ENCODE measurements around the gene TIMMDC1.

Gene TIMMDC1

GRCh38 chr3:119553823-119554415 is 55.6 kb downstream of the TIMMDC1 start:
- Histone ChIP-seq H3K4me1 (ENCODE audit: control insufficient read depth, low read depth, low read length) (no peaks in the 10 kb centered on the region), H3K79me1 (ENCODE audit: low read length) (no peaks in the 10 kb centered on the region), H3K18ac (ENCODE audit: low read length) (no peak overlapping the region), H3K4ac (ENCODE audit: low read depth, low read length) (no peak overlapping the region), H4K5ac (ENCODE audit: low read length) (no peak overlapping the region), H2BK120ac (ENCODE audit: low read depth, low read length) (no peak overlapping the region), H4K8ac (ENCODE audit: low read depth, low read length) (no peak overlapping the region), H2AK5ac (ENCODE audit: low read length) (no peak overlapping the region), H3K9ac (ENCODE audit: low read length) (no peak overlapping the region), H2BK5ac (ENCODE audit: low read length) (no peak overlapping the region), H3K36me3 (ENCODE audit: control insufficient read depth, insufficient read depth, low read length) (no peaks in the 10 kb centered on the region), H3K79me2 (ENCODE audit: control insufficient read depth, insufficient read depth, low read length) (no peaks in the 10 kb centered on the region), H3K27ac (ENCODE audit: low read depth, low read length) (no peak overlapping the region), H3K56ac (ENCODE audit: low read length) (no peak overlapping the region), H3K4me3 (ENCODE audit: low read length) (no peak overlapping the region), H3K4me2 (ENCODE audit: low read length) (no peak overlapping the region), H3K23ac (ENCODE audit: low read length) (no peak overlapping the region), H3K27me3 (ENCODE audit: insufficient read depth, low read length, poor library complexity) (no peaks in the 10 kb centered on the region), H2BK15ac (replicated peaks; ENCODE audit: low read depth) (no peak overlapping the region)
- no peak for DNase-seq
- no CpG with 5 or more reads among the region's 5 CpGs for WGBS (ENCODE audit: extremely low coverage, insufficient coverage, low lambda C conversion rate)

- no peaks in the 10 kb centered on the region for H3K4me1 ChIP-seq (ENCODE audit: control insufficient read depth, low read depth, low read length)
- H3K79me1 ChIP-seq (ENCODE audit: low read length): no peaks in the 10 kb centered on the region
- no peak overlapping the region for H4K5ac ChIP-seq (ENCODE audit: low read length)
- H3K4me2 ChIP-seq (ENCODE audit: low read length): no peak overlapping the region
- H4K8ac ChIP-seq (ENCODE audit: low read depth, low read length): no peak overlapping the region
- H3K27me3 ChIP-seq (ENCODE audit: insufficient read depth, low read length, poor library complexity): no peaks in the 10 kb centered on the region
- H3K18ac ChIP-seq (ENCODE audit: low read length): no peak overlapping the region
- H3K4me3 ChIP-seq (ENCODE audit: low read length): no peak overlapping the region
- no peak overlapping the region for H2BK15ac ChIP-seq (replicated peaks; ENCODE audit: low read depth)
- H3K4ac ChIP-seq (ENCODE audit: low read depth, low read length): no peak overlapping the region
- H3K79me2 ChIP-seq (ENCODE audit: control insufficient read depth, insufficient read depth, low read length): no peaks in the 10 kb centered on the region
- H3K9ac ChIP-seq (ENCODE audit: low read length): no peak overlapping the region
- H2BK5ac ChIP-seq (ENCODE audit: low read length): no peak overlapping the region
- no CpG with 5 or more reads among the region's 4 CpGs for WGBS (ENCODE audit: extremely low coverage, insufficient coverage, low lambda C conversion rate)
- DNase-seq: no peak
- H2BK120ac ChIP-seq (ENCODE audit: low read depth, low read length): no peak overlapping the region
- H3K23ac ChIP-seq (ENCODE audit: low read length): no peak overlapping the region
- H3K36me3 ChIP-seq (ENCODE audit: control insufficient read depth, insufficient read depth, low read length): no peaks in the 10 kb centered on the region
- no peak overlapping the region for H3K56ac ChIP-seq (ENCODE audit: low read length)
- H3K27ac ChIP-seq (ENCODE audit: low read depth, low read length): no peak overlapping the region
- no peak overlapping the region for H2AK5ac ChIP-seq (ENCODE audit: low read length)
Measured at GRCh38 chr3:119555309-119555735, 57.0 kb downstream of the TIMMDC1 start.

- H3K4ac ChIP-seq (ENCODE audit: low read depth, low read length): no peak overlapping the region
- no peak overlapping the region for H3K23ac ChIP-seq (ENCODE audit: low read length)
- no peak overlapping the region for H3K4me2 ChIP-seq (ENCODE audit: low read length)
- no peak for DNase-seq
- H3K4me3 ChIP-seq (ENCODE audit: low read length): no peak overlapping the region
- H3K79me2 ChIP-seq (ENCODE audit: control insufficient read depth, insufficient read depth, low read length): no peaks in the 10 kb centered on the region
- H3K36me3 ChIP-seq (ENCODE audit: control insufficient read depth, insufficient read depth, low read length): no peaks in the 10 kb centered on the region
- no CpG with 5 or more reads among the region's 1 CpG for WGBS (ENCODE audit: extremely low coverage, insufficient coverage, low lambda C conversion rate)
- no peak overlapping the region for H3K9ac ChIP-seq (ENCODE audit: low read length)
- no peak overlapping the region for H2BK5ac ChIP-seq (ENCODE audit: low read length)
- no peak overlapping the region for H2BK15ac ChIP-seq (replicated peaks; ENCODE audit: low read depth)
- H3K4me1 ChIP-seq (ENCODE audit: control insufficient read depth, low read depth, low read length): no peaks in the 10 kb centered on the region
- H3K27me3 ChIP-seq (ENCODE audit: insufficient read depth, low read length, poor library complexity): no peaks in the 10 kb centered on the region
- no peak overlapping the region for H3K18ac ChIP-seq (ENCODE audit: low read length)
- H3K56ac ChIP-seq (ENCODE audit: low read length): no peak overlapping the region
- no peaks in the 10 kb centered on the region for H3K79me1 ChIP-seq (ENCODE audit: low read length)
- no peak overlapping the region for H2AK5ac ChIP-seq (ENCODE audit: low read length)
- H4K5ac ChIP-seq (ENCODE audit: low read length): no peak overlapping the region
- H2BK120ac ChIP-seq (ENCODE audit: low read depth, low read length): no peak overlapping the region
- H4K8ac ChIP-seq (ENCODE audit: low read depth, low read length): no peak overlapping the region
- H3K27ac ChIP-seq (ENCODE audit: low read depth, low read length): no peak overlapping the region
Measured at GRCh38 chr3:119555929-119556328, 57.6 kb downstream of the TIMMDC1 start.

GRCh38 chr3:119557192-119557876 is 59.0 kb downstream of the TIMMDC1 start:
- H2BK120ac ChIP-seq (ENCODE audit: low read depth, low read length): no peak overlapping the region
- H3K18ac ChIP-seq (ENCODE audit: low read length): no peak overlapping the region
- H3K79me2 ChIP-seq (ENCODE audit: control insufficient read depth, insufficient read depth, low read length): no peaks in the 10 kb centered on the region
- no peak overlapping the region for H3K4me3 ChIP-seq (ENCODE audit: low read length)
- H4K8ac ChIP-seq (ENCODE audit: low read depth, low read length): no peak overlapping the region
- no peak overlapping the region for H3K23ac ChIP-seq (ENCODE audit: low read length)
- WGBS (ENCODE audit: extremely low coverage, insufficient coverage, low lambda C conversion rate): no CpG with 5 or more reads among the region's 7 CpGs
- H3K4ac ChIP-seq (ENCODE audit: low read depth, low read length): no peak overlapping the region
- no peaks in the 10 kb centered on the region for H3K79me1 ChIP-seq (ENCODE audit: low read length)
- H2AK5ac ChIP-seq (ENCODE audit: low read length): no peak overlapping the region
- no peak overlapping the region for H2BK15ac ChIP-seq (replicated peaks; ENCODE audit: low read depth)
- DNase-seq: no peak
- no peaks in the 10 kb centered on the region for H3K4me1 ChIP-seq (ENCODE audit: control insufficient read depth, low read depth, low read length)
- H4K5ac ChIP-seq (ENCODE audit: low read length): no peak overlapping the region
- no peak overlapping the region for H3K9ac ChIP-seq (ENCODE audit: low read length)
- no peaks in the 10 kb centered on the region for H3K36me3 ChIP-seq (ENCODE audit: control insufficient read depth, insufficient read depth, low read length)
- no peak overlapping the region for H2BK5ac ChIP-seq (ENCODE audit: low read length)
- H3K4me2 ChIP-seq (ENCODE audit: low read length): no peak overlapping the region
- H3K27me3 ChIP-seq (ENCODE audit: insufficient read depth, low read length, poor library complexity): no peaks in the 10 kb centered on the region
- H3K56ac ChIP-seq (ENCODE audit: low read length): no peak overlapping the region
- no peak overlapping the region for H3K27ac ChIP-seq (ENCODE audit: low read depth, low read length)

- Histone ChIP-seq H3K18ac (ENCODE audit: low read length) (no peak overlapping the region), H2BK120ac (ENCODE audit: low read depth, low read length) (no peak overlapping the region), H3K9ac (ENCODE audit: low read length) (no peak overlapping the region), H3K27ac (ENCODE audit: low read depth, low read length) (no peak overlapping the region), H3K79me2 (ENCODE audit: control insufficient read depth, insufficient read depth, low read length) (no peaks in the 10 kb centered on the region), H3K4ac (ENCODE audit: low read depth, low read length) (no peak overlapping the region), H3K79me1 (ENCODE audit: low read length) (no peaks in the 10 kb centered on the region), H3K36me3 (ENCODE audit: control insufficient read depth, insufficient read depth, low read length) (no peaks in the 10 kb centered on the region), H3K4me1 (ENCODE audit: control insufficient read depth, low read depth, low read length) (no peaks in the 10 kb centered on the region), H3K56ac (ENCODE audit: low read length) (no peak overlapping the region), H3K4me2 (ENCODE audit: low read length) (no peak overlapping the region), H4K8ac (ENCODE audit: low read depth, low read length) (no peak overlapping the region), H3K23ac (ENCODE audit: low read length) (no peak overlapping the region), H4K5ac (ENCODE audit: low read length) (no peak overlapping the region), H2BK5ac (ENCODE audit: low read length) (no peak overlapping the region), H2BK15ac (replicated peaks; ENCODE audit: low read depth) (no peak overlapping the region), H2AK5ac (ENCODE audit: low read length) (no peak overlapping the region), H3K4me3 (ENCODE audit: low read length) (no peak overlapping the region), H3K27me3 (ENCODE audit: insufficient read depth, low read length, poor library complexity) (no peaks in the 10 kb centered on the region)
- WGBS (ENCODE audit: extremely low coverage, insufficient coverage, low lambda C conversion rate): no CpG with 5 or more reads among the region's 3 CpGs
- no peak for DNase-seq
Measured at GRCh38 chr3:119557877-119558269, 59.5 kb downstream of the TIMMDC1 start.
